Suppressor macrophage (primary cell): ENCODE data around the gene C2orf81.
"Not testable (repeated sequence)": the region's sequence is repeated elsewhere in the genome, so short reads cannot be mapped to it uniquely, and the experiment has no call there.

Experiments
- DNase-seq, 4 experiments: peaks; one replicate each; pipeline ENCODE4 v3.0.0-alpha.2; 2020 to 2022

C2orf81 gene

GRCh38 chr2:74423231-74424095 is 2.0 kb upstream of the C2orf81 start:
- DNase-seq = no peak

GRCh38 chr2:74420443-74421103 is 846 bp downstream of the C2orf81 start:
- DNase-seq = not testable (repeated sequence)

GRCh38 chr2:74420006-74420405 is 1.4 kb downstream of the C2orf81 start:
- DNase-seq = no peak

- peak in 2 of 4 experiments; percentile 25 to 44 for DNase-seq
Measured at GRCh38 chr2:74419345-74419744, 2.1 kb downstream of the C2orf81 start.

GRCh38 chr2:74418312-74418711 is 3.1 kb downstream of the C2orf81 start:
- no peak for DNase-seq

- no peak for DNase-seq
Measured at GRCh38 chr2:74417763-74418162, 3.7 kb downstream of the C2orf81 start.

GRCh38 chr2:74417197-74417596 is 4.2 kb downstream of the C2orf81 start:
- DNase-seq = no peak

- no peak for DNase-seq
Measured at GRCh38 chr2:74416778-74417177, 4.6 kb downstream of the C2orf81 start.

GRCh38 chr2:74415762-74416395 is 5.5 kb downstream of the C2orf81 start:
- no peak for DNase-seq

GRCh38 chr2:74414881-74415761 is 6.3 kb downstream of the C2orf81 start:
- DNase-seq = peak; percentile 25 to 55 (median 28)

- no peak for DNase-seq
Measured at GRCh38 chr2:74414441-74414840, 7.0 kb downstream of the C2orf81 start.

GRCh38 chr2:74413001-74413698 is 8.3 kb downstream of the C2orf81 start:
- DNase-seq = peak; percentile 27 to 58 (median 48)

- DNase-seq = no peak
Measured at GRCh38 chr2:74407682-74408081, 13.7 kb downstream of the C2orf81 start.

GRCh38 chr2:74406035-74406434 is 15.4 kb downstream of the C2orf81 start:
- no peak for DNase-seq

GRCh38 chr2:74401891-74402290 is 19.5 kb downstream of the C2orf81 start:
- DNase-seq = no peak

GRCh38 chr2:74399785-74400184 is 21.6 kb downstream of the C2orf81 start:
- DNase-seq = peak; percentile 35 to 50 (median 42)

GRCh38 chr2:74396149-74396548 is 25.3 kb downstream of the C2orf81 start:
- no peak for DNase-seq

- DNase-seq = no peak
Measured at GRCh38 chr2:74393525-74393924, 27.9 kb downstream of the C2orf81 start.

- no peak for DNase-seq
Measured at GRCh38 chr2:74392449-74392743, 29.0 kb downstream of the C2orf81 start.

GRCh38 chr2:74391580-74392448 is 29.6 kb downstream of the C2orf81 start:
- DNase-seq = peak; percentile 96 to 97 (median 96)

- peak in 3 of 4 experiments; percentile 11 to 21 (median 16) for DNase-seq
Measured at GRCh38 chr2:74391209-74391579, 30.2 kb downstream of the C2orf81 start.
